Progenitor cell of endocrine pancreas (in vitro differentiated cells): ENCODE results near the gene TRPM4. TPM values are rescaled to one million over a fixed set of nuclear protein-coding genes. Genes with fewer than 3 reads are reported as not detected.

Source experiments
- DNase-seq: peaks from one replicate; pipeline ENCODE4 v3.0.0; 2021; ENCODE audit warnings: low spot score; ENCODE audit not compliant: unreplicated experiment
- H3K27ac Mint-ChIP-seq: 2 replicates; pipeline ENCODE4 v1.8.0; 2021; ENCODE audit warnings: mild to moderate bottlenecking, moderate library complexity, mixed read lengths
- H3K27me3 Mint-ChIP-seq: 2 replicates; pipeline ENCODE4 v1.8.0; 2021; ENCODE audit warnings: mixed read lengths
- H3K36me3 Mint-ChIP-seq: 2 replicates; pipeline ENCODE4 v1.8.0; 2022; ENCODE audit warnings: mixed read lengths; ENCODE audit not compliant: insufficient read depth
- H3K4me1 Mint-ChIP-seq: 2 replicates; pipeline ENCODE4 v1.8.0; 2021; ENCODE audit warnings: low read depth, mixed read lengths
- H3K4me3 Mint-ChIP-seq: 2 replicates; pipeline ENCODE4 v1.8.0; 2021; ENCODE audit warnings: low read depth, mild to moderate bottlenecking, moderate library complexity, mixed read lengths
- H3K9me3 Mint-ChIP-seq: 2 replicates; pipeline ENCODE4 v1.8.0; 2021; ENCODE audit warnings: low read depth, mixed read lengths
- total RNA-seq: library from RNA; stranded (reverse); gene quantifications from 2 replicates; pipeline ENCODE4 v1.2.1, GENCODE V29; 2021
- TF ChIP-seq, protein P1 (sequence below): fragments of 200-600 bp; sonication (generic); IDR thresholded peaks from one replicate; pipeline ENCODE4 v1.5.0; 2021; ENCODE audit warnings: antibody characterized with exemption, mild to moderate bottlenecking; ENCODE audit not compliant: unreplicated experiment

Gene TRPM4
- total RNA-seq, 1 donor from 2014 or later, result 16.9 TPM

- no peaks in the 10 kb centered on the region for H3K9me3 Mint-ChIP-seq
- peak; percentile 76 for DNase-seq
- H3K4me1 Mint-ChIP-seq, result peaks cover 11% of the 10 kb centered on the region
- H3K36me3 Mint-ChIP-seq, result peaks cover under 1% of the 10 kb centered on the region
- H3K27ac Mint-ChIP-seq, result peak within 1 kb of the TSS; percentile 76
- H3K4me3 Mint-ChIP-seq, result peak within 1 kb of the TSS; percentile 83
- TF ChIP-seq, protein P1, sequence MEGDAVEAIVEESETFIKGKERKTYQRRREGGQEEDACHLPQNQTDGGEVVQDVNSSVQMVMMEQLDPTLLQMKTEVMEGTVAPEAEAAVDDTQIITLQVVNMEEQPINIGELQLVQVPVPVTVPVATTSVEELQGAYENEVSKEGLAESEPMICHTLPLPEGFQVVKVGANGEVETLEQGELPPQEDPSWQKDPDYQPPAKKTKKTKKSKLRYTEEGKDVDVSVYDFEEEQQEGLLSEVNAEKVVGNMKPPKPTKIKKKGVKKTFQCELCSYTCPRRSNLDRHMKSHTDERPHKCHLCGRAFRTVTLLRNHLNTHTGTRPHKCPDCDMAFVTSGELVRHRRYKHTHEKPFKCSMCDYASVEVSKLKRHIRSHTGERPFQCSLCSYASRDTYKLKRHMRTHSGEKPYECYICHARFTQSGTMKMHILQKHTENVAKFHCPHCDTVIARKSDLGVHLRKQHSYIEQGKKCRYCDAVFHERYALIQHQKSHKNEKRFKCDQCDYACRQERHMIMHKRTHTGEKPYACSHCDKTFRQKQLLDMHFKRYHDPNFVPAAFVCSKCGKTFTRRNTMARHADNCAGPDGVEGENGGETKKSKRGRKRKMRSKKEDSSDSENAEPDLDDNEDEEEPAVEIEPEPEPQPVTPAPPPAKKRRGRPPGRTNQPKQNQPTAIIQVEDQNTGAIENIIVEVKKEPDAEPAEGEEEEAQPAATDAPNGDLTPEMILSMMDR, result peak; percentile 60
- H3K27me3 Mint-ChIP-seq, result no peaks in the 10 kb centered on the region
These were observed 43.6 kb upstream of the TRPM4 start, which contains the start of gene LIN7B for GRCh38 chr19:49113762-49114629. Gene LIN7B, plus strand, starts transcription at chr19:49114370. Its CDS starts 35 bp downstream, at chr19:49114405.

DNA sequence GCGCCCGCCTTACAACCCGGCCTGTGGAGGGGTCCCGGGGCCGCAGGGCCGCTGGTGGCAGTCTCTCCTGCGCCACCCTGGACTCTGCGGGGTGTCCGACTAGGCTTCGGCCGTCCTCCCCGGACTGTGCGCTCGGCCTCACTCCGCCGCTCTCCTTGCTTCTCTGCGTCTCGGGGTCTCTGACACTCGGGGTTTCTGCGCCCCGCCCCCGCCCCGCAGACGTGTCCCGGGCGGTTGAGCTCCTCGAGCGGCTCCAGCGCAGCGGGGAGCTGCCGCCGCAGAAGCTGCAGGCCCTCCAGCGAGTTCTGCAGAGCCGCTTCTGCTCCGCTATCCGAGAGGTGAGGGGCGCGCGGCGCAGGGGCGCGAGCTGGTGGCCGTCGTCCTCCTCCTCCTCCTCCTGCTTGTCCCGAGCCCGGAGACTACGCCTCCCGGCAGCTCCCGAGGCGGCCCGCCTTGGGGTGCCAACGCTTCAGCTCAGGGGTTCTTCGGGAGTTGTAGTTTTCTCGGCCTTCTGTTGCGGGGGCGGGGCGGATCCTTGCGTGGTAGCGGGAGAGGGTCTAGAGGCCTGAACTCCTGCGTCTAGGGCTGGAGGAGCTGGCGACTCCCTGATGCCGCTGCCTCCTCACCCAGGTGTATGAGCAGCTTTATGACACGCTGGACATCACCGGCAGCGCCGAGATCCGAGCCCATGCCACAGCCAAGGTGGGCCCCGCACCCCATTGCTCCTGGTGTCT is 42.8 kb upstream of the TRPM4 start:
- Mint-ChIP-seq H3K27ac (no peak overlapping the region), H3K9me3 (no peaks in the 10 kb centered on the region), H3K27me3 (peaks cover under 1% of the 10 kb centered on the region), H3K4me3 (peak overlapping the region; percentile 75), H3K4me1 (peaks cover 11% of the 10 kb centered on the region), H3K36me3 (no peaks in the 10 kb centered on the region)
- peak; percentile 56 for DNase-seq
- TF ChIP-seq, protein P1, result no peak

DNA sequence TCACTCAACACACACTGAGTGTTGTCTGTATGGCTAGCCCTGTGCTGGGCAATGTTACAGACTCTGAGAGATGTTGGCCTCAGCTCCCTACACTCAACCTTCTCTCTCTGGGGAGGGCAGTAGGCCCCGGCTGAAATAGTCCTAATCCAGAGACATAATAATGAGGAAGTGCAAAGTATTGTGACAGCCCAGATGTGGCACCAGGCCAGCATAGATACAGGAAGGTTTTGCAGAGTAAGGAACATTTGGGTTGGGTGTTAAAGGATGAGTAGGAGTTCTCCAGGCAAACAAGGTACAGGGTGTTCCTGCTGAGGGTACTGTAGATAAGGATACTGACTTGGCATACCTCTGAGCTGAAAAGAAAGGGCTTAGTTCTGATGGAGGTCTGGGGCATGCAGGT is 41.0 kb upstream of the TRPM4 start:
- DNase-seq, result no peak
- TF ChIP-seq, protein P1, result no peak
- peak overlapping the region; percentile 55 for H3K4me3 Mint-ChIP-seq
- H3K9me3 Mint-ChIP-seq, result no peaks in the 10 kb centered on the region
- H3K27ac Mint-ChIP-seq, result no peak overlapping the region
- H3K36me3 Mint-ChIP-seq, result no peaks in the 10 kb centered on the region
- peaks cover 12% of the 10 kb centered on the region for H3K27me3 Mint-ChIP-seq
- peaks cover 15% of the 10 kb centered on the region for H3K4me1 Mint-ChIP-seq

DNA sequence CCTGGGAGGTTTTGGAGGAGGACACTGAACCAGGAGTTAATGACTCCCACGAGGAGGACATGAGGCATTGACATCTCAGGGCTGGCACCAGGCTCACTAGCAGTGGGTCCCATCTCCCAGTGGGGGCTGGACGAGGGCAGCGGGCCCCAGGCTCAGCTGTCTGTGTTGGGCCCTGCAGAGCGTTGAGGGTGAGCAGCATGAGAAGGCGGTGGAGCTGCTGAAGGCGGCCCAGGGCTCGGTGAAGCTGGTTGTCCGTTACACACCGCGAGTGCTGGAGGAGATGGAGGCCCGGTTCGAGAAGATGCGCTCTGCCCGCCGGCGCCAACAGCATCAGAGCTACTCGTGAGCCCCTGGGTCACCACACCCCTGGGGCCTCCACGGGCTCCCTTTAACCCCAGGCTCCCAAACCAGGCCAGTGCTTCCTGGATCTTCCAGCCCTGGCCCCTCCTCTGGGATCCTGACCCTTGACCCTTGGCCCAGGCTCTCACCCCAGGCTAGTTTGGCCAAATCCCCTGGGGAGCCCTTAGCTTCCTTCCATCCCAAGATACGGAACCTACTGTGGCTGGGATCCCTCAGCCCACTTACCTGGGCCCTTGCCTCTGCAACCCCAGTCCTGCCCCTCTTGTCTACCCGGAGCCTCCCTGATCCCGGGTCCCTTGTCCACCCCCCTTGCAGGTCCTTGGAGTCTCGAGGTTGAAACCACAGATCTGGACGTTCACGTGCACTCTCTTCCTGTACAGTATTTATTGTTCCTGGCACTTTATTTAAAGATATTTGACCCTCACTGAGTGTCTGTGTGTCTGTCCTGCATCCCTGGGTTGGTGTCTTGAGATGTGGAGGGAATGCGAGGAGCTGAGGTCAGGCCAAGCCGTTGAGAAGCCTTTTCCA is 39.7 kb upstream of the TRPM4 start:
- H3K4me3 Mint-ChIP-seq, result peak overlapping the region; percentile 79
- H3K27me3 Mint-ChIP-seq, result peaks cover 22% of the 10 kb centered on the region
- H3K36me3 Mint-ChIP-seq, result no peaks in the 10 kb centered on the region
- H3K27ac Mint-ChIP-seq, result peak overlapping the region; percentile 93
- no peaks in the 10 kb centered on the region for H3K9me3 Mint-ChIP-seq
- TF ChIP-seq, protein P1, result no peak
- peaks cover 15% of the 10 kb centered on the region for H3K4me1 Mint-ChIP-seq
- DNase-seq, result no peak
